HL-60 (cell line): ENCODE measurements around the gene SPTBN5. TPM values are rescaled to one million over a fixed set of nuclear protein-coding genes. Genes with fewer than 3 reads are reported as not detected.

Source experiments
- DNase-seq, 2 experiments: peaks; one replicate each; pipeline ENCODE4 v3.0.0-alpha.2; 2010 to 2020; ENCODE audit warnings: low read depth in 1 of 2, low spot score in 1 of 2
- H3K27ac ChIP-seq: fragments of 250-450 bp; sonication (Bioruptor Pico); replicated peaks from 2 replicates; pipeline ENCODE4 v1.5.1; 2020; ENCODE audit warnings: mild to moderate bottlenecking, moderate library complexity
- H3K27me3 ChIP-seq: fragments of 250-450 bp; sonication (Bioruptor Pico); 2 replicates; pipeline ENCODE4 v1.5.1; 2021; ENCODE audit warnings: mild to moderate bottlenecking, moderate library complexity; ENCODE audit not compliant: insufficient read depth, poor library complexity, severe bottlenecking
- H3K4me3 ChIP-seq: replicated peaks from 2 replicates; pipeline ENCODE4 v1.5.1; 2011; ENCODE audit warnings: mild to moderate bottlenecking, control low read depth, low read length; ENCODE audit not compliant: insufficient read depth
- CTCF ChIP-seq: IDR thresholded peaks from one replicate; pipeline ENCODE4 v1.5.1; 2011; ENCODE audit warnings: low read length, control low read depth, inconsistent platforms; ENCODE audit not compliant: insufficient read depth
- GABPA ChIP-seq: IDR thresholded peaks from 2 replicates; pipeline ENCODE4 v1.6.1; 2012; ENCODE audit warnings: low read depth
- POLR2AphosphoS5 ChIP-seq: IDR thresholded peaks from 2 replicates; pipeline ENCODE4 v1.6.1; 2012; ENCODE audit warnings: low read depth
- REST ChIP-seq: IDR thresholded peaks from 2 replicates; pipeline ENCODE4 v1.6.1; 2012; ENCODE audit warnings: low read depth; ENCODE audit not compliant: insufficient replicate concordance
- SPI1 ChIP-seq: IDR thresholded peaks from 2 replicates; pipeline ENCODE4 v1.6.1; 2012; ENCODE audit warnings: low read depth, mild to moderate bottlenecking, borderline replicate concordance
- microRNA-seq: library from miRNA; unstranded; fragments of <30 nt; microRNA quantifications from one replicate; pipeline ENCODE4, GENCODE V29; 2018

SPTBN5 gene

GRCh38 chr15:41799488-41799805 lies 94.4 kb downstream of the SPTBN5 start:
- Histone ChIP-seq H3K27me3 (no peaks in the 10 kb centered on the region), H3K27ac (no peak overlapping the region), H3K4me3 (no peak overlapping the region)
- no peak for DNase-seq
- TF ChIP-seq REST, result no peak
- no peak for TF ChIP-seq POLR2AphosphoS5

- no peak for DNase-seq
- no peak overlapping the region for H3K4me3 ChIP-seq
- H3K27ac ChIP-seq, result no peak overlapping the region
- H3K27me3 ChIP-seq, result no peaks in the 10 kb centered on the region
- no peak for TF ChIP-seq GABPA
- TF ChIP-seq REST, result no peak
- TF ChIP-seq POLR2AphosphoS5, result no peak
- no peak for TF ChIP-seq CTCF
- TF ChIP-seq SPI1, result no peak
Measured at GRCh38 chr15:41798607-41799487, 95.0 kb downstream of the SPTBN5 start.

Small RNA genes lying within 50 kb of the gene (microRNA-seq; reads per million reads assigned to microRNA genes)
- gene MIR4310, result not detected
